Transverse colon (tissue), 4 donors: ENCODE data around the gene GNA15. TPM values are rescaled to one million over a fixed set of nuclear protein-coding genes. Genes with fewer than 3 reads are reported as not detected.

Experiments
- DNase-seq: peaks from one replicate; pipeline ENCODE4 v3.0.0-alpha.2; 2019
- H3K27ac ChIP-seq, 4 donors: fragments of 200-600 bp; sonication (generic); 2 replicates each; pipeline ENCODE4 v1.5.1; 2016 to 2018; ENCODE audit warnings: inconsistent platforms in 4 of 4
- H3K27me3 ChIP-seq: fragments of 200-600 bp; sonication (generic); 2 replicates; pipeline ENCODE4 v1.5.1; 2017; ENCODE audit warnings: inconsistent platforms
- H3K36me3 ChIP-seq, 4 donors: fragments of 200-600 bp; sonication (generic); 2 replicates each; pipeline ENCODE4 v1.5.1; 2017 to 2019; ENCODE audit warnings: inconsistent platforms in 4 of 4
- H3K4me1 ChIP-seq, 4 donors: fragments of 200-600 bp; sonication (generic); 2 replicates each; pipeline ENCODE4 v1.5.1; 2017 to 2020; ENCODE audit warnings: inconsistent platforms in 4 of 4
- H3K4me3 ChIP-seq, 4 donors: fragments of 200-600 bp; sonication (generic); 1 replicate in 1 of 4; 2 replicates in 3 of 4; pipeline versions ENCODE4 v1.5.1 to v1.6.1; 2017 to 2019; ENCODE audit warnings: inconsistent platforms in 4 of 4
- H3K9me3 ChIP-seq, 2 donors: fragments of 200-600 bp; sonication (generic); 2 replicates each; pipeline ENCODE4 v1.5.1; 2017 to 2019; ENCODE audit warnings: inconsistent platforms in 2 of 2
- CTCF ChIP-seq, 5 experiments: fragments of 200-600 bp in 3 of 5; fragments of 450-650 bp in 2 of 5; sonication (generic) in 3 of 5; IDR thresholded peaks; 1 replicate in 2 of 5; 2 replicates in 3 of 5; pipeline ENCODE4 v1.5.1; 2016 to 2017; ENCODE audit warnings: antibody characterized with exemption in 5 of 5, inconsistent platforms in 3 of 5, mild to moderate bottlenecking in 2 of 5, moderate library complexity in 1 of 5
- EP300 ChIP-seq: sonication (generic); formaldehyde crosslinking; IDR thresholded peaks from one replicate; pipeline ENCODE4 v1.6.1; 2017; ENCODE audit warnings: antibody characterized with exemption, low read depth
- POLR2A ChIP-seq: fragments of 450-650 bp; IDR thresholded peaks from one replicate; pipeline ENCODE4 v1.6.1; 2016; ENCODE audit warnings: antibody characterized with exemption, mild to moderate bottlenecking, moderate library complexity
- POLR2AphosphoS5 ChIP-seq, 3 donors: sonication (generic); formaldehyde crosslinking; IDR thresholded peaks; one replicate each; pipeline ENCODE4 v1.6.1; 2016; ENCODE audit warnings: antibody characterized with exemption in 3 of 3
- WGBS, 2 donors: methylation state at CpG; one replicate each; pipeline ENCODE4 v1.1.5; 2018; ENCODE audit warnings: low coverage in 1 of 2; 5-methylcytosine and 5-hydroxymethylcytosine counted together
- in situ Hi-C, 4 donors: fragments of 200-750 bp; cut with MboI; loops; one replicate each; pipeline versions ENCODE4 v1.15.0 to v1.15.1; 2017; ENCODE audit warnings: low sequenced_read_pairs in 3 of 4, low pct_ligation_motif_present in 1 of 4, low pct_unique_long_range_greater_than_20kb in 1 of 4
- intact Hi-C: fragments of 100-400 bp; cut with DNase I; formaldehyde crosslinking; loops from one replicate; pipeline ENCODE4 v1.15.1; 2023; ENCODE audit warnings: low total_unique reads
- total RNA-seq, 4 donors: library from RNA; depleted of rRNA; stranded (reverse); fragments of >200 nt; gene quantifications; one replicate each; pipeline ENCODE4 v1.1.0, GENCODE V29; 2016

The GNA15 gene
- total RNA-seq, 4 donors from 2014 or later, result 1.9 to 2.2 TPM; not detected in 2

DNA sequence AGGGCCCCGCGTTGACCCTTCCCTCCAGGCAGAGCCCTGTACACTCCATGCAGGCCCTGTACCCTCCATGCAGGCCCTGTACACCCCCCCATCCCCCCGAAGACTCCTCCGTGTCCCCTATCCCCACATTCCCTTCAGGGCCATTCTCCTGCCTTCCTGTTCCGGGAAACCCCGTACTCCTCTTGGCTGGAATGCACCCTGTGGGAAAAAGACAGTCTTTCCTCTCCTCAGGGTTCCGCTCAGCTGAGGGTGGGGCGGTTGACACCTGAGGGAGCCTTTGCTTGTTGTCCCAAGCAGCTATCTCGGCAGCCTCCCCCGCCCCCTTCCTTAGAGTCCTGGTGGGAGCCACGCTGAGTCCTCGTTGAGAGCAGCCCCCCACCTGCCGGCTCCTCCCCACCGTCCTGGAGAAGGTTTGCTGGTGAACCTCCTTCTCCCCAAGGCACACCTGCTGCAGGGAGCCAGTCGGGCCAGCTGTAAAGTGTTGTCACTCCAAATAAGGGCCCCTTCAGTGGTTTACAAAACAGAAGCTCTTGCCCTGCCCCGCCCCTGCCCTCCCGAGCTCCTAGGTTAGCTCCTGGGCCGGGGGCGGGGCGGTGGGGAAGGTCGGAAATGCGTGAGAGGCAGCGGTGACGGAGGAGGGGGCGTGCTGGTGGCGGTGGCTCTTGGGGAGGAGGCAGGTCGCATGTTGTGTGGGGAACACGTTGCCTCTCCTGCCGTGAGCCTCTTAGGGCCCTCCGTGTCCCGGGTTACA lies 40.2 kb upstream of the GNA15 start:
- TF ChIP-seq EP300, result no peak
- TF ChIP-seq CTCF (IDR thresholded peaks at IDR 0.05), result no peak
- TF ChIP-seq POLR2A, result peak; percentile 13
- H3K9me3 ChIP-seq, result no peaks in the 10 kb centered on the region
- H3K36me3 ChIP-seq, result no peaks in the 10 kb centered on the region
- peak overlapping the region; percentile 83 to 97 (median 93) for H3K4me3 ChIP-seq
- no peaks in the 10 kb centered on the region for H3K27me3 ChIP-seq
- peak; percentile 50 for DNase-seq
- in situ Hi-C loops, result loop anchor here in 1 of 4 donors (25.0 kb wide), 1 partner anchor 133 kb away; no protein-coding TSS in a partner anchor
- intact Hi-C loops, result no loop called here
- H3K27ac ChIP-seq, result peak overlapping the region; percentile 88 to 92 (median 91)
- 9% methylated on average over 20 of the region's 31 CpGs; no CpG with 5 or more reads in 1 of the 2 donors for WGBS, 2 donors
- H3K4me1 ChIP-seq, result peaks cover 39 to 59% (median 53%) of the 10 kb centered on the region in 4 donors

DNA sequence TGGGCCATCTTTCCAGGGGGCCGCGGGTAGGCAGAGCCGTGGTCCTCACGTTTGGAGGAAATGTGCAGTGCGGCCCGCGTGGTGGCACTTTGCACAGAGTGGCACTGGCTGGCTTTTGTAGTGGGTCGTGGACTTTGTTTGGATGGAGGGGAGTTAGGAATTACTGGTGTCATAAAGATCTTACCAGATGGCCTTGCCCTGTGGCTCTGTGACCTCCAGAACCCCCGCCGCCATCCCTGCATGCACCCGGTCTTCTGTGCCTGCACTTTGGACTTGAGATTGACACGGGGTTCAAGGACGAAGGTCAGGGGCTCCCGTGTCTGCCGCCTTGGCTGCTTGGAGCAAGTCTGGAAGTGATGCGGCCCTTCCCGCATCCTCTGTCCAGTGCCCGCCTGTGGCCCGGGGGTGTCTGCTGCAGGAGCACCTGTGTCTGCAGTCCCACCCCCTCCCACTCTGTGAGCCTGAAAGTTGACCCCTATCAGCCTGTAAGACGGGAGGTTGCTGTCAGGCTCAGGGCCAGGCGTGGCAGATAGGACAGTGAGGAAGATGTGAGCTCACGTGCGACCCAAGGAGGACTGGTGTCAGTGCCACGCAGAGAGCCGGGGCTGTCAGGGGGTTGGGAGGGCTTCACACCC lies 39.4 kb upstream of the GNA15 start:
- in situ Hi-C loops (loop anchor here in 1 of 4 donors (25.0 kb wide), 1 partner anchor 134 kb away; no protein-coding TSS in a partner anchor), intact Hi-C loops (no loop called here)
- peak; percentile 31 for TF ChIP-seq POLR2A
- TF ChIP-seq POLR2AphosphoS5 (IDR thresholded peaks at IDR 0.05), result peak in 1 of 3 donors; percentile 28
- no peak for TF ChIP-seq CTCF (IDR thresholded peaks at IDR 0.05)
- H3K27me3 ChIP-seq, result no peaks in the 10 kb centered on the region
- peak; percentile 43 for DNase-seq
- no peaks in the 10 kb centered on the region for H3K36me3 ChIP-seq
- H3K4me3 ChIP-seq, result peak overlapping the region in 3 of 4 donors; percentile 83 to 97 (median 96)
- peaks cover 39 to 65% (median 56%) of the 10 kb centered on the region in 4 donors for H3K4me1 ChIP-seq
- no peaks in the 10 kb centered on the region for H3K9me3 ChIP-seq
- H3K27ac ChIP-seq, result peak overlapping the region; percentile 88 to 92 (median 91)
- WGBS, 2 donors, result 9 to 32% methylated on average over 7 to 25 of the region's 25 CpGs

GRCh38 chr19:3096902-3097326 lies 38.9 kb upstream of the GNA15 start:
- H3K4me1 ChIP-seq, result peaks cover 39 to 69% (median 57%) of the 10 kb centered on the region in 4 donors
- in situ Hi-C loops (loop anchor here in 1 of 4 donors (25.0 kb wide), 1 partner anchor 135 kb away; no protein-coding TSS in a partner anchor), intact Hi-C loops (no loop called here)
- no peaks in the 10 kb centered on the region for H3K9me3 ChIP-seq
- 42% methylated on average over 11 of the region's 11 CpGs; no CpG with 5 or more reads in 1 of the 2 donors for WGBS, 2 donors
- peak overlapping the region; percentile 88 to 92 (median 91) for H3K27ac ChIP-seq
- H3K4me3 ChIP-seq, result peak overlapping the region in 3 of 4 donors; percentile 83 to 97 (median 96)
- H3K27me3 ChIP-seq, result no peaks in the 10 kb centered on the region
- TF ChIP-seq POLR2AphosphoS5 (IDR thresholded peaks at IDR 0.05), result no peak
- no peak for TF ChIP-seq CTCF (IDR thresholded peaks at IDR 0.05)
- TF ChIP-seq POLR2A, result no peak
- TF ChIP-seq EP300, result no peak
- no peaks in the 10 kb centered on the region for H3K36me3 ChIP-seq
- DNase-seq, result peak; percentile 26

DNA sequence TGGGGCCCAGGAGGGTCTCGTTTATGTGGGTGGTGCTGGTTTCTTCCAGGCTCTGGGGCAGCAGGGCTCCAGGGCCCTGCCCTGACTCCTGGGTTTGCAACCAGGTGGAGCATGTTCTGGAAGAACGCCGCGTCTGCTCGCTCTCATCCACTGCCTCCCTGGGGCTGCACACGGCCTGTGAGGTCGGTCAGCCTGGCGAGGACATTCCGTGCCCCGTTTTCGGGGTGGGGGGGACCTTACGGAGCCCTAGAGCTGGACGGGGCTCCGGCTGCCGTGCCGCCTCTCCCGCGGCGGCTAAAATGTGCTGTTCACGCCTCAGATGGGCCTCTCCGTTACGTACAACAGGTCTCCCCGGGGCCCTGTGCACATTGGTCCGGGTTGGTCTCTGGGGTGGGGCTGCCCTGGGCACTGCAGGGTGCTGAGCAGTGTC lies 38.4 kb upstream of the GNA15 start:
- intact Hi-C loops (no loop called here), in situ Hi-C loops (loop anchor here in 1 of 4 donors (25.0 kb wide), 1 partner anchor 135 kb away; no protein-coding TSS in a partner anchor)
- Histone ChIP-seq H3K27me3 (no peaks in the 10 kb centered on the region), H3K36me3 (no peaks in the 10 kb centered on the region), H3K9me3 (no peaks in the 10 kb centered on the region), H3K4me3 (peak overlapping the region in 3 of 4 donors; percentile 83 to 97 (median 96)), H3K4me1 (peaks cover 40 to 73% (median 61%) of the 10 kb centered on the region in 4 donors), H3K27ac (peak overlapping the region; percentile 88 to 92 (median 91))
- WGBS, 2 donors, result 52% methylated on average over 24 of the region's 24 CpGs; no CpG with 5 or more reads in 1 of the 2 donors
- peak; percentile 41 for DNase-seq
- TF ChIP-seq EP300 (no peak), POLR2AphosphoS5 (IDR thresholded peaks at IDR 0.05) (peak in 1 of 3 donors; percentile 20)
